Activated CD4-positive, alpha-beta memory T cell treated with anti-CD3 and anti-CD28 coated beads for 36 hours (primary cell): ENCODE data around the gene EMC10. TPM values are rescaled to one million over a fixed set of nuclear protein-coding genes. Genes with fewer than 3 reads are reported as not detected.
A peak's percentile ranks its signal among the peaks of the same experiment; 100 is the strongest.

Source experiments
- CTCF ChIA-PET: fragments of 350-600 bp; sonication (Branson Sonifier 250); formaldehyde crosslinking; loops from one replicate; lab custom pipeline; 2021; ENCODE audit warnings: antibody characterized with exemption, inconsistent platforms; lab: Charles Lee
- POLR2A ChIA-PET: fragments of 350-600 bp; sonication (Branson Sonifier 250); formaldehyde crosslinking; loops from one replicate; lab custom pipeline; 2021; ENCODE audit warnings: antibody characterized with exemption; lab: Charles Lee
- DNase-seq: peaks from one replicate; pipeline ENCODE4 v3.0.0-alpha.2; 2020
- H3K27ac Mint-ChIP-seq: one replicate; pipeline ENCODE4 v1.8.0; 2021; ENCODE audit warnings: mixed read lengths
- H3K27me3 Mint-ChIP-seq: one replicate; pipeline ENCODE4 v1.8.0; 2021; ENCODE audit warnings: mixed read lengths
- H3K36me3 Mint-ChIP-seq: one replicate; pipeline ENCODE4 v1.8.0; 2021; ENCODE audit warnings: mixed read lengths
- H3K4me1 Mint-ChIP-seq: one replicate; pipeline ENCODE4 v1.8.0; 2021; ENCODE audit warnings: low read depth, mixed read lengths
- H3K4me3 Mint-ChIP-seq: one replicate; pipeline ENCODE4 v1.8.0; 2021; ENCODE audit warnings: mild to moderate bottlenecking, mixed read lengths
- H3K9me3 Mint-ChIP-seq: one replicate; pipeline ENCODE4 v1.8.0; 2021; ENCODE audit warnings: mixed read lengths
- intact Hi-C: fragments of 100-400 bp; cut with micrococcal nuclease; formaldehyde crosslinking; loops from one replicate; pipeline ENCODE4 v1.15.1; 2023
- total RNA-seq, 2 experiments: library from RNA; stranded (reverse); gene quantifications; one replicate each; pipeline ENCODE4 v1.2.3, GENCODE V29; 2021

EMC10 gene
- 10 to 100 TPM; 37.5 to 37.6 TPM for total RNA-seq

GRCh38 chr19:50476224-50476906 is at the start of gene EMC10, which contains the start of gene GARIN5A:
Gene EMC10, plus strand, starts transcription at chr19:50476507. Its CDS starts 38 bp downstream, at chr19:50476545.
Gene GARIN5A, minus strand, starts transcription at chr19:50476848. Its CDS starts 460 bp downstream, at chr19:50476388.
- Mint-ChIP-seq H3K36me3 (peaks cover 19% of the 10 kb centered on the region), H3K4me1 (peaks cover 22% of the 10 kb centered on the region), H3K9me3 (no peaks in the 10 kb centered on the region), H3K4me3 (peak within 1 kb of the TSS; percentile 93), H3K27me3 (no peaks in the 10 kb centered on the region), H3K27ac (peak within 1 kb of the TSS; percentile 88)
- peak; percentile 97 for DNase-seq
- intact Hi-C loops, result loop anchor here (1.0 to 2.0 kb wide), 2 partner anchors 35 to 100 kb away; partner anchors contain the start of genes JOSD2 and NR1H2
- POLR2A ChIA-PET, result interaction anchor here (0.6 to 1.5 kb wide), 3 partner anchors 20 to 119 kb away, joined by 3 to 4 read pairs (median 3); partner anchors contain the start of gene JOSD2
- CTCF ChIA-PET, result no interaction called here

DNA sequence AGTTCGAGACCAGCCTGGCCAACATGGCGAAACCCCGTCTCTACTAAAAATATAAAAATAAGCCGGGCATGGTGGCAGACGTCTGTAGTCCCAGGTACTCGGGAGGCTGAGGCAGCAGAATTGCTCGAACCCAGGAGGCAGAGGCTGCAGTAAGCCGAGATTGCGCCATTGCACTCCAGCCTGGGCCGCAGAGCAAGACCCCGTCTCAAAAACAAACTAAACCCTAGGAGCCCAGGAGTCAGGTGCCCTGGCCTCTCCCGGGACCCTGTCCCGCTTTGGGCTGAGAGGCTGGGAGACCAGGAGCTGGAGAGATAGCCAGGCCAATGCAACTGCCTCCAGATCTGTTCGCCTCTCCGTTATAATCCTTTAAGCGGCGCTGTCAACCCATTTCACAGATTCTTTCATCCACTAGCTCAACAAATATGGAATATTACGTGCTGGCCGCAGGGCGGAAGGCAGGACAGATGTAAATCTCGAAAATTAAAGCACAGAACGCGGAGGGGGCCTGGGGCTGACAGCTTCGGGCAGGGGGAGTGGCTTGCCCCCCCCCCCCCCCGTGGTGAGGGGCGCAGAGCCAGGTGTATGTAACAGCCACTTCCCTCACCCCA is 48.9 kb upstream of the EMC10 start:
- Mint-ChIP-seq H3K9me3 (no peaks in the 10 kb centered on the region), H3K4me3 (no peak overlapping the region), H3K27me3 (peaks cover 18% of the 10 kb centered on the region), H3K27ac (no peak overlapping the region), H3K36me3 (no peaks in the 10 kb centered on the region), H3K4me1 (peaks cover 16% of the 10 kb centered on the region)
- ChIA-PET POLR2A (no interaction called here), CTCF (interaction anchor here (0.7 kb wide), 1 partner anchor 69 kb away, joined by 3 read pairs; no protein-coding TSS in a partner anchor)
- DNase-seq, result no peak
- intact Hi-C loops, result no loop called here

DNA sequence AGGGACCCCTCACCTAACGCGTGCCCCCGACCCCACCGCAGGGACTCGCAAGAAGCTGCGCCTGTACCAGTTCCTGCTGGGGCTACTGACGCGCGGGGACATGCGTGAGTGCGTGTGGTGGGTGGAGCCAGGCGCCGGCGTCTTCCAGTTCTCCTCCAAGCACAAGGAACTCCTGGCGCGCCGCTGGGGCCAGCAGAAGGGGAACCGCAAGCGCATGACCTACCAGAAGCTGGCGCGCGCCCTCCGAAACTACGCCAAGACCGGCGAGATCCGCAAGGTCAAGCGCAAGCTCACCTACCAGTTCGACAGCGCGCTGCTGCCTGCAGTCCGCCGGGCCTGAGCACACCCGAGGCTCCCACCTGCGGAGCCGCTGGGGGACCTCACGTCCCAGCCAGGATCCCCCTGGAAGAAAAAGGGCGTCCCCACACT is 48.3 kb upstream of the EMC10 start:
- intact Hi-C loops, result no loop called here
- peak overlapping the region; percentile 41 for H3K4me3 Mint-ChIP-seq
- peaks cover 16% of the 10 kb centered on the region for H3K4me1 Mint-ChIP-seq
- CTCF ChIA-PET, result no interaction called here
- POLR2A ChIA-PET, result no interaction called here
- H3K9me3 Mint-ChIP-seq, result no peaks in the 10 kb centered on the region
- no peaks in the 10 kb centered on the region for H3K36me3 Mint-ChIP-seq
- no peak overlapping the region for H3K27ac Mint-ChIP-seq
- peaks cover 21% of the 10 kb centered on the region for H3K27me3 Mint-ChIP-seq
- peak; percentile 47 for DNase-seq

DNA sequence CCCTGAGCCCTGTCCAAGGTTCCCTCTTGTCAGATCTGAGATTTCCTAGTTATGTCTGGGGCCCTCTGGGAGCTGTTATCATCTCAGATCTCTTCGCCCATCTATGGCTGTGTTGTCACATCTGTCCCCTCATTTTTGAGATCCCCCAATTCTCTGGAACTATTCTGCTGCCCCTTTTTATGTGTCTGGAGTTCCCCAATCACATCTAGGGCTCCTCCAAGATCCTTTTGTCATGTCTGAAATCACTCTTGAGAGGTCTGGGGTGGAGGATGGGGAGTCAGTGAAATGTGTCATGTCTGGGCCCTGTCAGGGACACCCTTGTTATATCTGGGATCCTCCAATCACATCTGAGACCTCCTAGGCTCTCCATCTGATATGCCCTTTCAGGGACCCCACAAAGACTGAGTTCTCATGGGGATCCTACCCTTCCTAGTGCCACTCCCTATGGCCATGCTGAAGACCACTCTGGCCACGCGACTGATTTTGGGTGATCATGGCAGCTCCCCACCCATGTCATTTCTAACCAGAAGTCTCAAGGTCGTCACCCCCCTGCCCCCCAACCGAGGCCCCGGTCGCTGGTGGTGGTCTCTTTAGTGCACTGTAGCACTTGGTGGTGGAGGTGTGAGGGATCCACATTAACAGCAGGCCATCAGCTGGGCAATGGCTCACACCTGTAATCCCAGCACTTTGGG is 47.4 kb upstream of the EMC10 start:
- Mint-ChIP-seq H3K27ac (no peak overlapping the region), H3K4me1 (peaks cover 16% of the 10 kb centered on the region), H3K9me3 (no peaks in the 10 kb centered on the region), H3K27me3 (peaks cover 23% of the 10 kb centered on the region), H3K4me3 (no peak overlapping the region), H3K36me3 (no peaks in the 10 kb centered on the region)
- no peak for DNase-seq
- ChIA-PET CTCF (interaction anchor here (1.2 kb wide), 1 partner anchor 31 kb away, joined by 3 read pairs; no protein-coding TSS in a partner anchor), POLR2A (no interaction called here)
- intact Hi-C loops, result no loop called here

- no peaks in the 10 kb centered on the region for H3K9me3 Mint-ChIP-seq
- DNase-seq, result no peak
- ChIA-PET CTCF (interaction anchor here (1.8 to 2.1 kb wide), 2 partner anchors 30 to 74 kb away, joined by 7 to 8 read pairs; no protein-coding TSS in a partner anchor), POLR2A (interaction anchor here (0.6 kb wide), 1 partner anchor 36 kb away, joined by 5 read pairs; no protein-coding TSS in a partner anchor)
- no peak overlapping the region for H3K27ac Mint-ChIP-seq
- H3K4me3 Mint-ChIP-seq, result peak overlapping the region; percentile 74
- H3K27me3 Mint-ChIP-seq, result peaks cover 24% of the 10 kb centered on the region
- peaks cover 16% of the 10 kb centered on the region for H3K4me1 Mint-ChIP-seq
- no peaks in the 10 kb centered on the region for H3K36me3 Mint-ChIP-seq
- intact Hi-C loops, result no loop called here
These were observed 45.4 kb upstream of the EMC10 start for GRCh38 chr19:50430888-50431342.

DNA sequence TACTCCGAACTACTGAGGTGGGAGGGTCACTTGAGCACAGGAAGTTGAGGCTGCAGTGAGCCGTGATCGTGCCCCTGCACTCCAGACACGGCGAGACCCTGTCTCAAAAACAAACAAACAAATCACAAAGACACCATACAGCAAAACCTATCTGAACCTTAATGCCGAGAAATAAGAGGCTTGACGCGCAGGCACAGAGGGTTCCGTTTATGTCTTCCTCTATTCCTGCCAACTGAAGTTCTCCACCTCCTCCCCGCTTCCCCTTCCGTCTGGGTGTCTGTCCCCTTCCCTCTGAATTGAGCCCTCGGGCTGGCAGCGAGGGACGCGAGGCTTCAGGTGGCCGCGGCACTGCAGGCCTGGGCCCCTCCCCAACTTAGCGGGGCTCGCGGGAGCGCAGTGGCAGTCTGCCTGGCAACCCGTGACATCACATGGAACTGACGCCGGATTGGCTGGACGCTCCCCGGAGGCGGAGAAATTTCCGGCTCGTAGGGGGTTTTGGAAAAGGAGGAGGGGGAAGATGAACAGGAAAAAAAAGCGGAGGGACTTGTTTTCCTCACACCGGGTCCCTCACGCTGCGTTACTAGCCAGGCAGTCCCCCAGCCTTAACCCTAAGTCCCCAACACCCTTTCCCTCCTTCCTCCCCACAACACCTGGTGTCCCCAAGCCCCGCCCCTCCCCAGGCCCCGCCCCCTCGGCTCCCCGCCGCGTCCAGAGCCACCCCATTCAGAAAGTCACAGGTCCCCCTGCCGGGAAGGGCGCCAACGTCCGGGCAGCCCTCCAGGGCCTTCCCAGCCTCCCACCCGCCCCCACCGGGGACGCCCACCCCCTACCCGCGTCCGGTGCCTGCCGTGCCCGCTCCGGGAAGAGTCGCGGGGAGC is 44.7 kb upstream of the EMC10 start:
- intact Hi-C loops, result no loop called here
- Mint-ChIP-seq H3K4me3 (peak overlapping the region; percentile 74), H3K4me1 (peaks cover 16% of the 10 kb centered on the region), H3K27me3 (peaks cover 24% of the 10 kb centered on the region), H3K27ac (peak overlapping the region; percentile 87), H3K9me3 (no peaks in the 10 kb centered on the region), H3K36me3 (no peaks in the 10 kb centered on the region)
- ChIA-PET CTCF (interaction anchor here (1.8 to 2.1 kb wide), 2 partner anchors 29 to 74 kb away, joined by 7 to 8 read pairs; no protein-coding TSS in a partner anchor), POLR2A (no interaction called here)
- peak; percentile 93 for DNase-seq

- peak within 1 kb of the TSS; percentile 87 for H3K27ac Mint-ChIP-seq
- no peaks in the 10 kb centered on the region for H3K9me3 Mint-ChIP-seq
- intact Hi-C loops, result no loop called here
- ChIA-PET CTCF (interaction anchor here (2.1 kb wide), 1 partner anchor 28 kb away, joined by 8 read pairs; no protein-coding TSS in a partner anchor), POLR2A (no interaction called here)
- H3K4me1 Mint-ChIP-seq, result peaks cover 16% of the 10 kb centered on the region
- no peaks in the 10 kb centered on the region for H3K36me3 Mint-ChIP-seq
- peak; percentile 21 for DNase-seq
- H3K27me3 Mint-ChIP-seq, result peaks cover 24% of the 10 kb centered on the region
- H3K4me3 Mint-ChIP-seq, result peak within 1 kb of the TSS; percentile 74
These were observed 43.9 kb upstream of the EMC10 start, which contains the start of gene MYBPC2 for GRCh38 chr19:50432221-50433028. Gene MYBPC2, plus strand, starts transcription at chr19:50432892. Its CDS starts 62 bp downstream, at chr19:50432954.

DNA sequence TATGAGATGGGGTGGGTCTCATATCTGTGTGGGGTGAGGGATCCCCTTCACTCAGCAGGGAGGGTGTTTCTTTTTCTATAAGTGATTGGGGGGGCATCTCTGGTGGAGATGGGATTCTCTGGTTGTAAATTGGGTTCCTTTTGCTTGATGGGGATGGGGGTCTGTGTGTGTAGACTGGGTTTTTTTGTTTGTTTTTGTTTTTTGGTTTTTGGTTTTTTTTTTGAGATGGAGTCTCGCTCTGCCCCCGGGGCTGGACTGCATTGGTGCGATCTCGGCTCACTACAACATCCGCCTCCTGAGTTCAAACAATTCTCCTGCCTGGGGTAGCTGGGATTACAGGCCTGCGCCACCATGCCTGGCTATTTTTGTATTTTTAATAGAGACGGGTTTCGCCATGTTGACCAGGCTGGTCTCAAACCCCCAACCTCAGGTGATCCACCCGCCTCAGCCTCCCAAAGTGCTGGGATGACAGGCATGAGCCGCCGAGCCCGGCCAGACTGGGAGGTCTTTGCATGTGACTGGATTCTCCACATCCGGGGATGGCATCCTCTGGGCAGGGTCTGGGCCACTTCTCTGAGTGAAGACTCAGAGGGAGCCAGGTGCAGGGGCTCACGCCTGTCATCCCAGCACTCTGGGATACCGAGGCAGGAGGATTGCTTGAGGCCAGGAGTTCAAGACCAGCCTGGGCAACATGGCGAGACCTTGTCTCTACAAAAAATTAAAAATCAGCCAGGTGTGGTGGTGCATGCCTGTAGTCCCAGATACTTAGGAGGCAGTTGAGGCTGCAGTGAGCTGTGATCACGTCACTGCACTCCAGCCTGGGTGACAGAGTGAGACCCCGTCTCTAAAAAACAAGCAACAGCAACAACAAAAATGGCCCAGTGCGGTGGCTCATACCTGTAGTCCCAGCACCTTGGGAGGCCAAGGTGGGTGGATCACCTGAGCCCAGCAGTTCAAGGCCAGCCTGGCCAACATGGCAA is 42.8 kb upstream of the EMC10 start:
- intact Hi-C loops, result no loop called here
- peaks cover 14% of the 10 kb centered on the region for H3K4me1 Mint-ChIP-seq
- H3K27ac Mint-ChIP-seq, result no peak overlapping the region
- ChIA-PET CTCF (no interaction called here), POLR2A (no interaction called here)
- H3K36me3 Mint-ChIP-seq, result no peaks in the 10 kb centered on the region
- peak overlapping the region; percentile 23 for H3K4me3 Mint-ChIP-seq
- DNase-seq, result no peak
- no peaks in the 10 kb centered on the region for H3K9me3 Mint-ChIP-seq
- H3K27me3 Mint-ChIP-seq, result peaks cover 23% of the 10 kb centered on the region

DNA sequence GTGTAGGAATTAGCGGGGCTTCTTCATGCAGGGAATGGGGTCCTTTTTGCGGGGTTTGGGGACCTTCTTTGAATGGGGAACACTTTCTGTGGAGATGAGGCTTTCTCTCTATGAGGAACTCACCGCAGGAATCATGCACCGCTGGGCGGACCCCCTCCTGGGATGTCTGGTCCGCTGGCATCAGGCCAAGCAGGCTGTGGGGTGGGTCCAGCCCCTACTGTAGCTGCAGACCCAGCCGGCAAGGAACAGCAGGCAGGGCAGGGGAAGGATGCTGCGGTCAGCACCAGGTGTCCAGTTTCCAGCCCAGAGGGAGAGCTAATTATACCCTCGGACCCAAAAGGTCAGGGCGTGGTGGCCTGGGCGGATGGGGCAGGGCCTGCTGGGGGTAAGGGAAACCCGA is 41.8 kb upstream of the EMC10 start:
- peaks cover 16% of the 10 kb centered on the region for H3K27me3 Mint-ChIP-seq
- intact Hi-C loops, result no loop called here
- DNase-seq, result no peak
- H3K4me1 Mint-ChIP-seq, result peaks cover 12% of the 10 kb centered on the region
- ChIA-PET CTCF (no interaction called here), POLR2A (no interaction called here)
- no peaks in the 10 kb centered on the region for H3K36me3 Mint-ChIP-seq
- no peak overlapping the region for H3K27ac Mint-ChIP-seq
- no peaks in the 10 kb centered on the region for H3K9me3 Mint-ChIP-seq
- H3K4me3 Mint-ChIP-seq, result no peak overlapping the region

- H3K27me3 Mint-ChIP-seq, result peaks cover 19% of the 10 kb centered on the region
- POLR2A ChIA-PET, result no interaction called here
- H3K4me3 Mint-ChIP-seq, result no peak overlapping the region
- H3K36me3 Mint-ChIP-seq, result no peaks in the 10 kb centered on the region
- no peak for DNase-seq
- intact Hi-C loops, result no loop called here
- CTCF ChIA-PET, result no interaction called here
- H3K27ac Mint-ChIP-seq, result no peak overlapping the region
- peaks cover 12% of the 10 kb centered on the region for H3K4me1 Mint-ChIP-seq
- H3K9me3 Mint-ChIP-seq, result no peaks in the 10 kb centered on the region
These were observed 41.1 kb upstream of the EMC10 start for GRCh38 chr19:50435221-50435620.
